ENCODE measurements around the gene PROC.

The PROC gene

GRCh38 chr2:127414638-127415592, 3.3 kb upstream of the PROC start:
- DNase-seq: no peak

GRCh38 chr2:127415593-127416505, 2.4 kb upstream of the PROC start:
- DNase-seq: peak; percentile 77

GRCh38 chr2:127416506-127417001, 1.7 kb upstream of the PROC start:
- DNase-seq: no peak

- no peak for DNase-seq
Measured at GRCh38 chr2:127417406-127417805, 821 bp upstream of the PROC start.

- DNase-seq: no peak
Measured at GRCh38 chr2:127419112-127419430, 844 bp downstream of the PROC start.

- no peak for DNase-seq
Measured at GRCh38 chr2:127419448-127420038, 1.3 kb downstream of the PROC start.

- DNase-seq: no peak
Measured at GRCh38 chr2:127420039-127420864, 2.0 kb downstream of the PROC start.

GRCh38 chr2:127421116-127421800, 3.0 kb downstream of the PROC start:
- no peak for DNase-seq

- DNase-seq: no peak
Measured at GRCh38 chr2:127421871-127422558, 3.8 kb downstream of the PROC start.

- DNase-seq: no peak
Measured at GRCh38 chr2:127422559-127423477, 4.6 kb downstream of the PROC start.

GRCh38 chr2:127423478-127423843, 5.2 kb downstream of the PROC start:
- no peak for DNase-seq

GRCh38 chr2:127423880-127424279, 5.7 kb downstream of the PROC start:
- no peak for DNase-seq

- no peak for DNase-seq
Measured at GRCh38 chr2:127424598-127425520, 6.6 kb downstream of the PROC start.

GRCh38 chr2:127425540-127426490, 7.6 kb downstream of the PROC start:
- no peak for DNase-seq

- DNase-seq: no peak
Measured at GRCh38 chr2:127426501-127427354, 8.5 kb downstream of the PROC start.

- no peak for DNase-seq
Measured at GRCh38 chr2:127427376-127428056, 9.3 kb downstream of the PROC start.

All from activated effector memory CD4-positive, alpha-beta T cell treated with Interleukin-2 at 50 U/mL for 16 hours (primary cell).